Osteoblast (primary cell): Measurements from ENCODE around the gene PEF1. TPM values are rescaled to one million over a fixed set of nuclear protein-coding genes. Genes with fewer than 3 reads are reported as not detected.

Source experiments
- DNase-seq: peaks from one replicate; pipeline ENCODE4 v3.0.0; 2011; ENCODE audit warnings: low spot score, mixed read lengths; ENCODE audit not compliant: insufficient read length; ENCODE audit errors: missing footprints
- H2AFZ ChIP-seq: 2 replicates; pipeline ENCODE4 v1.6.0; 2011; ENCODE audit warnings: mild to moderate bottlenecking, low read length
- H3K27ac ChIP-seq: 2 replicates; pipeline ENCODE4 v1.5.1; 2011; ENCODE audit warnings: mild to moderate bottlenecking, low read depth, low read length, moderate library complexity
- H3K27me3 ChIP-seq: 2 replicates; pipeline ENCODE4 v1.6.0; 2012; ENCODE audit warnings: mild to moderate bottlenecking, control low read depth, inconsistent platforms, low read length, moderate library complexity; ENCODE audit not compliant: insufficient read depth
- H3K36me3 ChIP-seq: 2 replicates; pipeline ENCODE4 v1.5.1; 2011; ENCODE audit warnings: mild to moderate bottlenecking, low read length, control low read depth, moderate library complexity; ENCODE audit not compliant: insufficient read depth
- H3K4me1 ChIP-seq: 2 replicates; pipeline ENCODE4 v1.5.1; 2011; ENCODE audit warnings: mild to moderate bottlenecking, low read length, control low read depth, moderate library complexity; ENCODE audit not compliant: insufficient read depth
- H3K4me2 ChIP-seq: 2 replicates; pipeline ENCODE4 v1.6.0; 2011; ENCODE audit warnings: mild to moderate bottlenecking, low read length; ENCODE audit not compliant: insufficient read depth
- H3K4me3 ChIP-seq: fragments of 200-600 bp; sonication (generic); 3 replicates; pipeline ENCODE4 v1.5.1; 2012; ENCODE audit warnings: mild to moderate bottlenecking, low read length, inconsistent platforms; ENCODE audit not compliant: insufficient read depth
- H3K79me2 ChIP-seq: 2 replicates; pipeline ENCODE4 v1.6.0; 2012; ENCODE audit warnings: mild to moderate bottlenecking, low read length, control low read depth, inconsistent platforms; ENCODE audit not compliant: insufficient read depth
- H3K9me3 ChIP-seq: 2 replicates; pipeline ENCODE4 v1.5.1; 2011; ENCODE audit warnings: low read depth, low read length, control low read depth
- H4K20me1 ChIP-seq: 2 replicates; pipeline ENCODE4 v1.6.0; 2012; ENCODE audit warnings: mild to moderate bottlenecking, low read length, control low read depth; ENCODE audit not compliant: insufficient read depth
- total RNA-seq: library from RNA; depleted of rRNA; stranded (reverse); fragments of >200 nt; gene quantifications from 2 replicates; pipeline ENCODE4 v1.2.3, GENCODE V29; 2012
- TF ChIP-seq, protein P1 (sequence below): IDR thresholded peaks from 2 replicates; pipeline ENCODE4 v1.5.1; 2011; ENCODE audit warnings: mild to moderate bottlenecking, low read depth, low read length, moderate library complexity; ENCODE audit errors: extremely low read depth

PEF1 gene
- total RNA-seq, 1 donor: 86.5 TPM

DNA sequence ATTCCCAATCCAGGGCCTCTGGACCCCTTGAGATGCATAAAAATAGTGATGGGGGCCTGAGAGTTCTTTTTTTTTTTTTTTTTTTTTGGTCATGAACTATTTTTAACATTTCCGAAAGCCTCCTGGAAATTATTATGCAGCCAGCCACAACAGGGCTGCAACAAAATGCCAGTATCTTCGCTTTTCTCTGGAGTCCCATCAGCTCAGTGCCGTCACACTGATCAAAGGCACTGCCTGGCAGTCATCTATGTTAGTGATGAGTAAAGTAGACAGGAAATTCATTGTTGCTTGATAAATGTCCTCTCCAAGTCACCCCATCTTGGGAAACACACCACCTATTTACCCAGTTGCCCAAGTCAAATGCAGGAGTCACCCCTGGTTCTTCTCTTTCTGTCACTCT lies 15.2 kb upstream of the PEF1 start:
- Histone ChIP-seq H3K4me1 (peaks cover 8% of the 10 kb centered on the region), H2AFZ (no peak overlapping the region), H3K4me2 (no peak overlapping the region), H3K9me3 (no peaks in the 10 kb centered on the region), H4K20me1 (peaks cover 9% of the 10 kb centered on the region), H3K36me3 (peaks cover 82% of the 10 kb centered on the region), H3K27me3 (no peaks in the 10 kb centered on the region), H3K27ac (no peak overlapping the region), H3K4me3 (no peak overlapping the region), H3K79me2 (no peaks in the 10 kb centered on the region)
- peak; percentile 53 for DNase-seq
- TF ChIP-seq, protein P1, sequence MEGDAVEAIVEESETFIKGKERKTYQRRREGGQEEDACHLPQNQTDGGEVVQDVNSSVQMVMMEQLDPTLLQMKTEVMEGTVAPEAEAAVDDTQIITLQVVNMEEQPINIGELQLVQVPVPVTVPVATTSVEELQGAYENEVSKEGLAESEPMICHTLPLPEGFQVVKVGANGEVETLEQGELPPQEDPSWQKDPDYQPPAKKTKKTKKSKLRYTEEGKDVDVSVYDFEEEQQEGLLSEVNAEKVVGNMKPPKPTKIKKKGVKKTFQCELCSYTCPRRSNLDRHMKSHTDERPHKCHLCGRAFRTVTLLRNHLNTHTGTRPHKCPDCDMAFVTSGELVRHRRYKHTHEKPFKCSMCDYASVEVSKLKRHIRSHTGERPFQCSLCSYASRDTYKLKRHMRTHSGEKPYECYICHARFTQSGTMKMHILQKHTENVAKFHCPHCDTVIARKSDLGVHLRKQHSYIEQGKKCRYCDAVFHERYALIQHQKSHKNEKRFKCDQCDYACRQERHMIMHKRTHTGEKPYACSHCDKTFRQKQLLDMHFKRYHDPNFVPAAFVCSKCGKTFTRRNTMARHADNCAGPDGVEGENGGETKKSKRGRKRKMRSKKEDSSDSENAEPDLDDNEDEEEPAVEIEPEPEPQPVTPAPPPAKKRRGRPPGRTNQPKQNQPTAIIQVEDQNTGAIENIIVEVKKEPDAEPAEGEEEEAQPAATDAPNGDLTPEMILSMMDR: no peak

GRCh38 chr1:31658721-31659120 lies 14.0 kb upstream of the PEF1 start:
- Histone ChIP-seq H3K79me2 (no peaks in the 10 kb centered on the region), H2AFZ (no peak overlapping the region), H3K4me3 (no peak overlapping the region), H3K9me3 (no peaks in the 10 kb centered on the region), H3K27ac (no peak overlapping the region), H3K4me2 (no peak overlapping the region), H3K36me3 (peaks cover 91% of the 10 kb centered on the region), H3K4me1 (peaks cover 8% of the 10 kb centered on the region), H4K20me1 (peaks cover 9% of the 10 kb centered on the region), H3K27me3 (no peaks in the 10 kb centered on the region)
- peak; percentile 96 for DNase-seq
- TF ChIP-seq, protein P1: no peak

GRCh38 chr1:31657972-31658510 lies 13.4 kb upstream of the PEF1 start:
- peak; percentile 57 for DNase-seq
- Histone ChIP-seq H3K9me3 (no peaks in the 10 kb centered on the region), H4K20me1 (peaks cover 9% of the 10 kb centered on the region), H3K27me3 (no peaks in the 10 kb centered on the region), H3K36me3 (peaks cover 91% of the 10 kb centered on the region), H3K4me2 (no peak overlapping the region), H3K4me1 (peaks cover 8% of the 10 kb centered on the region), H2AFZ (no peak overlapping the region), H3K79me2 (no peaks in the 10 kb centered on the region), H3K4me3 (no peak overlapping the region), H3K27ac (no peak overlapping the region)
- TF ChIP-seq, protein P1: no peak

GRCh38 chr1:31657020-31657804 lies 12.5 kb upstream of the PEF1 start:
- peaks cover 97% of the 10 kb centered on the region for H3K36me3 ChIP-seq
- peak; percentile 54 for DNase-seq
- H2AFZ ChIP-seq: no peak overlapping the region
- H3K27ac ChIP-seq: no peak overlapping the region
- H3K79me2 ChIP-seq: no peaks in the 10 kb centered on the region
- TF ChIP-seq, protein P1: no peak
- H3K4me1 ChIP-seq: peaks cover 8% of the 10 kb centered on the region
- no peaks in the 10 kb centered on the region for H3K27me3 ChIP-seq
- H3K4me2 ChIP-seq: no peak overlapping the region
- H3K9me3 ChIP-seq: no peaks in the 10 kb centered on the region
- no peak overlapping the region for H3K4me3 ChIP-seq
- peaks cover 9% of the 10 kb centered on the region for H4K20me1 ChIP-seq
